NCI-H1105 treated with DMSO at 0.1 percent for 48 hours (cell line): ENCODE results near the gene FOXL3.
"Not testable (repeated sequence)": the region's sequence is repeated elsewhere in the genome, so short reads cannot be mapped to it uniquely, and the experiment has no call there.

ENCODE experiments used
- DNase-seq: peaks from one replicate; lab custom pipeline; 2025; lab: John Stamatoyannopoulos, UW

The FOXL3 gene

GRCh38 chr7:289209-289755 is 688 bp upstream of the FOXL3 start:
- no peak for DNase-seq

DNA sequence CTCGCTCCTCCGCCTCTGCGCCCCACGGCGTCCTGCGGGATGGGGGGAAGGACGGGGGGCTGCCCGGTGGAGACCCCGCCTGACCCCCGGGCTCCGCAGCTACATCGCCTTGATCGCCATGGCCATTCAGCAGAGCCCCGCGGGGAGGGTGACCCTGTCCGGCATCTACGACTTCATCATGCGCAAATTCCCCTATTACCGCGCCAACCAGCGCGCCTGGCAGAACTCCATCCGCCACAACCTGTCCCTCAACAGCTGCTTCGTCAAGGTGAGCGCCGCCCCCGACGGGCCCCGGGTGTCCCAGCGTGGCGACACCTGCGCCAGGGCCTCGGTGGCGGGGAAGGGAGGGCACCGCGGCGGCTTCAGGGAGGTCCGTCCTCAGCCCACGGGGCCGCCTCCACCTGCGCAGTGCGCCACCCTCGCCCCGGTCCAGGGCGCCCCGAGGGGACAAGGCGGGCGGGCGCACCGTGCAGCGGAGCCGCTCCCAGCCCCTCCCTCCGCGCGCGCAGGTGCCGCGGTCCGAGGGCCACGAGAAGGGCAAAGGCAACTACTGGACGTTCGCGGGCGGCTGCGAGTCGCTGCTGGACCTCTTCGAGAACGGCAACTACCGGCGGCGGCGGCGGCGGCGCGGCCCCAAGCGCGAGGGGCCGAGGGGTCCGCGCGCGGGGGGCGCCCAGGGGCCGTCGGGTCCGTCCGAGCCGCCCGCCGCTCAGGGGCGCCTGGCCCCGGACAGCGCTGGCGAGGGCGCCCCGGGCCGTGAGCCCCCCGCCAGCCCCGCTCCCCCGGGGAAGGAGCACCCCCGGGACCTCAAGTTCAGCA is 793 bp downstream of the FOXL3 start:
- no peak for DNase-seq

DNA sequence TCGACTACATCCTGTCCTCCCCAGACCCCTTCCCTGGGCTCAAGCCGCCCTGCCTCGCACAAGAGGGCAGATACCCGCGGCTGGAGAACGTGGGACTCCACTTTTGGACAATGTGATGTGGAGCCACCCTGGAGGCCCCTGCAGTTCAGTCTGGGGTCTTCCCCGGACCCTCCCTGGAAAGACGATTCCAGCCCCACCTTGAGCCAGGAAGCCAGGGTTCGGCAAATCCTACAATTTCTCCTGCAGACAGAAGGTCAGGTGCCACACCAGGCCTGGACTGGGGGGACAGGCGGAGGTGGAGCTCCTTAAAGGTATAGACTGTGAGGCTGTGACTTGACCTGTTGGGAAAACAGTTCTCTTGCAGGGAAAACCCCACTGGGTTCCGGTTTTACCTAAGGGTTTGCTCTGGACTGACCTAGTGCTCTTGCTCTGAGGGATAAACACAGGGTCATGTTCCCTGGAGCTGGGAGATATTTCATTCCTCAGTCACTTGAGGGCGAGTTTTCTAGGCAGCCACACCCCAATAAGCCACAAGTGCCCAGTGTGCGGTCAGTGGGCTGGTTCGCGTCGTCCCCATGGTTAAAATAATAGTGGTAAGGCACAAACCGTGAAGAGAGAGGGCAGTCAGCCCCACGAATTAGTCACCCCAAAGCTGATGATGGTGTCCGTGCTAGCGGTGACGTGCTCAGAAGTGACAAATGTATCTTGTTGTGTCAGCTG is 1.6 kb downstream of the FOXL3 start:
- no peak for DNase-seq

GRCh38 chr7:292226-292625 is 2.3 kb downstream of the FOXL3 start:
- DNase-seq = no peak

- no peak for DNase-seq
Observed at GRCh38 chr7:292826-293225, 2.9 kb downstream of the FOXL3 start.

GRCh38 chr7:293681-294439 is 3.9 kb downstream of the FOXL3 start:
- no peak for DNase-seq

DNA sequence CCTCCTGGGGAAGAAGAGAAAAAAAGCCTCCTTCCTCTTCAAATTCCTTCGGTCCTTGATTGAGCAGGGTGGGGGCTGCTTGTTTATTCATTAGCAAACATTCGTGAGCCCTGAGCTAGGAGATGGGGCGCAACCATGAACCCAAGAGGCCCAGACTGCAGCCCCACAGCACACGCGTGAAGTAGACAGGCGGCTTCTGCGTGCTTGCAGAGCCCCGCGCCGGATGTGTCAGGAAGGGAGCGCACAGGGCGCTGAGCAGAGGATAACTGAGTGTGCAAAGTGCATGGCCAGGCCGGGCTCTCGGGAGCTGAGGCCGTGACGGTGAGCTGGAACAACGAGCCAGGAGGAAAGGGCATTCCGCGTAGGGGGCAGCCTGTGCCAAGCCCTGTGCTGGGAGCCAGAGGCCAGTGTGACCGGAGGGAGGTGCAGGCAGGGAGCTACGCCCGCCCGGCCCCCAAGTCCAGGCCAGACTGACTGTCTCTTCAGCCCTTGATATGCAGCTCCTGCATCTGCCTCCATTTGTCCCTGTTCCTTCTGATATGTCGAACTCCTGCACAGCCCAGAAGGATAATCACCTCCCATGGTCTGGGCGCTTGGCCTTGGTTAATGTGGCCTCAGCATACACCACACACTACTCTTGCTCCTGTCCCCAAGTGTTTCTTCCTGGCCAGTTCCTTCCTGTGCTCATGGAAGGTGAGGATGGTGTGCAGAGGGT is 4.6 kb downstream of the FOXL3 start:
- DNase-seq = no peak

- no peak for DNase-seq
Observed at GRCh38 chr7:295155-296154, 5.5 kb downstream of the FOXL3 start.

- no peak for DNase-seq
Observed at GRCh38 chr7:296373-296945, 6.5 kb downstream of the FOXL3 start.

DNA sequence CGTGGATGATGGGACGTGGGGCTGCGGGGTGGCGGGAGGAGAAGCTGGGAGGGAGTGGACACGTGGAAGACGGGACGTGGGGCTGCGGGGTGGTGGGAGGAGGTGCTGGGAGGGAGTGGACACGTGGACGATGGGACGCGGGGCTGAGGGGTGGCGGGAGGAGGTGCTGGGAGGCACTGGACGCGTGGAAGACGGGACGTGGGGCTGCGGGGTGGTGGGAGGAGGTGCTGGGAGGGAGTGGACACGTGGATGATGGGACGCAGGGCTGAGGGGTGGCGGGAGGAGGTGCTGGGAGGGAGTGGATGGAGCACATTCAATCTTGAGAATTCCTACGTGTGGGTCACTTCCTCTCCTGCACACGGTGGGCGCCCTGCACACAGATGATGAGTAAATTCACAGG is 7.2 kb downstream of the FOXL3 start:
- DNase-seq = not testable (repeated sequence)

DNA sequence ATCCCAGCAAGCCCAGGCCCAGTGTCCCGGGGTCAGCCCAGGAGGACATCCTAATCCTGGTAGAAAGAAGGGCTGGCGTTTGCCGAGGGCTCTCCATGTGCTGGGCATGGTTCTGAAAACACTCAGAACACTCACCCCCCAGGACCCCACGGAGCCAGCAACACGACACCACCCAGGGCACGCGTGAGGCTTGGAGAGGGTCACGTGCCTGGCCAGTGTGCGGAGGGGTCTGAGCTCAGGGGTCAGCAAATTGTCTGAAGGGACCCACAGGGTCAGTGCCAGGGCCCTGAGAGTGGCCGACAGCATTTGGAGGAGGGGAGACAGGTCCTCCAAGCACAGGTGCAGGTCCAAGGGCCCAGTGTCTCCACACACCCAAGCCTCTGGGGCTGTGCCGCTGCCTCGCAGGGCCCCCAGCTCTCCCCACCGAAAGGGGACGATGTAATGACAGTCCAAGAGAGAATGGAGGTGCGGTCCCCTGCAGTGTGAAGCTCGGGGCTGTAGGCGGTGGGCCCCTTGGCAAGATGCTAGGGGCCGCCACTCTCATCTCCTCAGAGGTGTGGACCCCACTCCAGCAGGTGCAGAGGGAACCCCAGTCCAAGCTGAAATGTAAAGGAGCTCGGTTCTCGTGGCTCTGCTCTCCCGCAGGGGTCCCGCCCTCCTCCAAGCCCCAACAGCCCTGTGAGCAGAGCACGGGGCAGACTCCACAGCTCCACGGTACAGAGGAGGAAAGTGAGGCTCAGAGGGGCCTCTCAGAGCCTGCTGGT is 7.8 kb downstream of the FOXL3 start:
- DNase-seq = no peak

DNA sequence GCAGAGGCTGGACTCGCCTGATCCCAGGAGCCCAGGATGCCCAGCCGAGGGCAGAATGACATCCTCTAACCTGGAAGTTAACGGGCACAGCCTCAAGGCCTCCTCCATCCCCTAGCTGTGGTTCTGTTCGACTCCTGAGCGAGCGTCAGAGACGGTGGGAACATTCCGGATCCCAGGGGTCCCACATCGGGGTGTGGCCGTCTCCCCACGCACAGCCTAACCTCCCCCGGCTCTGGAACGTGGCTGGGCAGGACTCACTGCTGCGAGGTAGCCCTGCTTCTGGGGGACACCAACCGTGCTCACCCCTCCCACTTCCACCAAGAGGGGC is 8.4 kb downstream of the FOXL3 start:
- no peak for DNase-seq

DNA sequence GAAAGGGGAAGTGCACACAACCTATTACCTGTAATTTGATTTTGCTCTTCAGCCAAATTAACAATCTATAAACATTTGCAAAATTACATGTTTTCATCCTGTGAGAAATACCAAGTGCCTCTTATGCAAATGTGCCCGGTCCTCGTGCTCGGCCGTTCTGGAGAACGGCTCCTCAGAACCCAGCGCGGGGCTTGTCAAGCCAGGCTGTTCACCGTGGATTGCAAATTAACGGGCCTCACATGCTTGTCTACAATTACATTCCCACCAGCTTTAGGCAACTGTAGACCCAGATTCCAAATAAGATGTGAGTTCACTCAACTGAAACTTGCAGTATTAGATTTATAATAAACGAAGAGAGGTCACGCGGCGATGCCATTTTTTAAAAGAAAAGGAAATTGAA is 8.8 kb downstream of the FOXL3 start:
- DNase-seq = no peak

GRCh38 chr7:299169-299568 is 9.2 kb downstream of the FOXL3 start:
- DNase-seq = no peak

GRCh38 chr7:299628-300027 is 9.7 kb downstream of the FOXL3 start:
- no peak for DNase-seq

DNA sequence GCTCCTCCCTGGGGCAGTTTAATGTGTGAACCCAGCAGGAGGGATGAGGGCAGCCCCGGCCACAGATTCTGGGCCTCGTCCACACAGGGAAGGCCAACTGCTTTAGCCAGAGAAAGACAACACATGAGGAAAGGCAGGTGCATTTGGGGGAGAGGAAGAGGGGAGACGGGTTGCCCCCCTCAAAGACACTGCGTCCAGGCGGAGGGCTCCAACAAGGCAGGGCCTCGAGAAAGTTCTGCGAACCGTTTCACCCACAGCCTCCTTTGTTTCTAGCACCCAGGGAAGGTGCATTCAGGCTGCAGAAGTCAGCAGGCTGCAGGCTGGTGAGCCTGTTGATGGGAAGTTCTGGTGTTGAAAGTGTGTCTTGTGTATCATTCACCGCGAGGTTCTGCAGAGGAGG is 10.1 kb downstream of the FOXL3 start:
- no peak for DNase-seq

GRCh38 chr7:300546-301290 is 10.7 kb downstream of the FOXL3 start:
- no peak for DNase-seq

DNA sequence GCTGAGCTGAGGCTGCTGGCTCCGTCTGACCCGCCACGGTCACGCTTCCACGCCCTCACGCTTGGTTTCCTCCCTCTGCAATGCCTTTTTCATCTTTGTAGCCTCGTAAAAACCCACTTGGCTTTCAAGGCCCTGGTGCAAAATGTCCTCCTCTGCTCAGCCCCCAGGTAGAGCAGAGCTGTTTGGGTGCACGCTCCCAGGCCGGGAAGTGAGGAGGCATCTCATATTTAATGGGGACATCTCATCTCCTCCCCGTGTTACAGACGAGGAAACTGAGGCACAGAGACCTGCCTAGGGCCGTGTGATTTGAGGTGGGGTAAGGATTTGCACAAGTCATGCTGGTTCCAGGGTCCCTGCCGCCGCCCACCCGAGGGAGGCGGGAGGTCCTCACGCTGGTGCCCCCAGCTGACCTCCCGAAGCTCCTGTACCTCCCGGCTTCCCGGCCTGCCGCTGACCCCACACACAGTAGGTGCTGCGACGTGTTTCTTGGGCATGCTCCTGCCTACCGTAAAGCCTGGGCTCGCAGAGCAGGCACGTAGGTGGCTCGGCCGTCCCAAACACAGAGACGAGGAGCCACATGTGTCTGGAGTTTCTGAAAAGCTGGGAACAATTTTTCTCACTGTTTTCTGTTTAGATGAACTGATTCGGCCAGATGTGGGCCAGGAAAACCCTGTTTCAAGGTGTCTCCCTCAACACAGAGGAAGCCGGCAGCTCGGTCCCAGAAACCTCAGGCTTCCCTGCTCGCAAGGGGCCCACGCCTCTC is 11.5 kb downstream of the FOXL3 start:
- DNase-seq = no peak
